ENCODE results near the gene TMCC1. TPM values are rescaled to one million over a fixed set of nuclear protein-coding genes. Genes with fewer than 3 reads are reported as not detected.

The TMCC1 gene
- total and polyA plus RNA-seq, 12 donors = 5.3 to 36.0 (median 27.2) TPM

DNA sequence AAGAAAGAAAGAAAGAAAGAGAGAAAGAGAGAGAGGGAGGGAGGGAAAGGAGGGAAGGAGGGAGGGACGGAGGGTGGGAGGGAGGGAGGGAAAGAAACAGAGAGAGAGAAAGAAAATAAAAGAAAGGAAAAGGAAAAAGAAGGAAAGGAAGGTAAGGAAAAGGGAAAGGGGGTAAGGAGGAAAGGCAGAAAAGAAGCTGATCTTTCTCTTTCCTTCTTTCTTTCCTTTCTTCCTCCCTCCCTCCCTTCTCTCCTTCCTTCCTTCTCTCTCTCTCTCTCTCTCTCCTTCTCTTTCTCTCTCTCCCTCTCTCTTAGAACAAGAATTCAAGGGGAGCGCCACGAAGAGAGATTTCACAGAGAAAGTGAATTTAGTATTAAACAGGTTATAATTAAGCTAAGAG, 25.8 kb upstream of the TMCC1 start:
- DNase-seq (no peak), ATAC-seq (no peak)
- TF ChIP-seq, protein P1, sequence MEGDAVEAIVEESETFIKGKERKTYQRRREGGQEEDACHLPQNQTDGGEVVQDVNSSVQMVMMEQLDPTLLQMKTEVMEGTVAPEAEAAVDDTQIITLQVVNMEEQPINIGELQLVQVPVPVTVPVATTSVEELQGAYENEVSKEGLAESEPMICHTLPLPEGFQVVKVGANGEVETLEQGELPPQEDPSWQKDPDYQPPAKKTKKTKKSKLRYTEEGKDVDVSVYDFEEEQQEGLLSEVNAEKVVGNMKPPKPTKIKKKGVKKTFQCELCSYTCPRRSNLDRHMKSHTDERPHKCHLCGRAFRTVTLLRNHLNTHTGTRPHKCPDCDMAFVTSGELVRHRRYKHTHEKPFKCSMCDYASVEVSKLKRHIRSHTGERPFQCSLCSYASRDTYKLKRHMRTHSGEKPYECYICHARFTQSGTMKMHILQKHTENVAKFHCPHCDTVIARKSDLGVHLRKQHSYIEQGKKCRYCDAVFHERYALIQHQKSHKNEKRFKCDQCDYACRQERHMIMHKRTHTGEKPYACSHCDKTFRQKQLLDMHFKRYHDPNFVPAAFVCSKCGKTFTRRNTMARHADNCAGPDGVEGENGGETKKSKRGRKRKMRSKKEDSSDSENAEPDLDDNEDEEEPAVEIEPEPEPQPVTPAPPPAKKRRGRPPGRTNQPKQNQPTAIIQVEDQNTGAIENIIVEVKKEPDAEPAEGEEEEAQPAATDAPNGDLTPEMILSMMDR (IDR thresholded peaks at IDR 0.05) = no peak
- Histone ChIP-seq H3K9me3 (peaks cover 0 to 66% (median 32%) of the 10 kb centered on the region in 11 donors), H3K36me3 (no peaks in the 10 kb centered on the region), H3K27ac (no peak overlapping the region), H3K27me3 (no peaks in the 10 kb centered on the region), H3K4me1 (no peaks in the 10 kb centered on the region), H3K4me3 (no peak overlapping the region)
- WGBS, 2 donors = 84 to 88% methylated on average over 3 of the region's 3 CpGs
- intact Hi-C loops (cut with DNase I) = no loop called here

GRCh38 chr3:129918461-129918860, 24.9 kb upstream of the TMCC1 start:
- H3K4me1 ChIP-seq = no peaks in the 10 kb centered on the region
- intact Hi-C loops (cut with DNase I) = no loop called here

GRCh38 chr3:129917423-129918007, 24.0 kb upstream of the TMCC1 start:
- H3K27me3 ChIP-seq = no peaks in the 10 kb centered on the region
- ATAC-seq = no peak
- no peak overlapping the region for H3K4me3 ChIP-seq
- WGBS, 2 donors = 83 to 86% methylated on average over 6 of the region's 6 CpGs
- no peak overlapping the region for H3K27ac ChIP-seq
- no peaks in the 10 kb centered on the region for H3K36me3 ChIP-seq
- H3K9me3 ChIP-seq = peaks cover 0 to 51% (median 27%) of the 10 kb centered on the region in 11 donors
- intact Hi-C loops (cut with DNase I) = no loop called here
- TF ChIP-seq, protein P1 (IDR thresholded peaks at IDR 0.05) = no peak
- no peaks in the 10 kb centered on the region for H3K4me1 ChIP-seq
- DNase-seq = no peak

More at GRCh38 chr3:129918461-129918860, 24.9 kb upstream of the TMCC1 start:
- TF ChIP-seq, protein P1 (IDR thresholded peaks at IDR 0.05) = no peak
- ATAC-seq = no peak
- H3K9me3 ChIP-seq = peaks cover 0 to 57% (median 27%) of the 10 kb centered on the region in 11 donors
- DNase-seq = no peak
- H3K27me3 ChIP-seq = no peaks in the 10 kb centered on the region
- 89 to 97% methylated on average over 8 of the region's 8 CpGs for WGBS, 2 donors
- H3K27ac ChIP-seq = no peak overlapping the region
- no peaks in the 10 kb centered on the region for H3K36me3 ChIP-seq
- no peak overlapping the region for H3K4me3 ChIP-seq

- H3K27ac ChIP-seq = no peak overlapping the region
- DNase-seq (no peak), ATAC-seq (no peak)
- H3K36me3 ChIP-seq = no peaks in the 10 kb centered on the region
- intact Hi-C loops (cut with DNase I) = no loop called here
- TF ChIP-seq, protein P1 (IDR thresholded peaks at IDR 0.05) = no peak
- 73 to 79% methylated on average over 3 of the region's 3 CpGs for WGBS, 2 donors
- H3K27me3 ChIP-seq = no peaks in the 10 kb centered on the region
- H3K4me3 ChIP-seq = no peak overlapping the region
- peaks cover 0 to 15% (median 0%) of the 10 kb centered on the region in 9 donors for H3K4me1 ChIP-seq
- peaks cover 0 to 41% (median 26%) of the 10 kb centered on the region in 11 donors for H3K9me3 ChIP-seq
These were observed 20.1 kb upstream of the TMCC1 start for GRCh38 chr3:129913618-129914017.
